ENCODE measurements around the gene TNFRSF18. TPM values are rescaled to one million over a fixed set of nuclear protein-coding genes. Genes with fewer than 3 reads are reported as not detected.

The TNFRSF18 gene
- total RNA-seq, 4 donors from 2014 or later: 0.44 to 2.6 TPM; not detected in 2

GRCh38 chr1:1223891-1224290 is 17.5 kb upstream of the TNFRSF18 start:
- no peak for TF ChIP-seq CTCF (IDR thresholded peaks at IDR 0.05; ENCODE audit: low read depth)

- no peak for TF ChIP-seq CTCF (IDR thresholded peaks at IDR 0.05; ENCODE audit: low read depth)
These were observed 16.9 kb upstream of the TNFRSF18 start for GRCh38 chr1:1223321-1223720.

GRCh38 chr1:1222575-1223225 is 16.3 kb upstream of the TNFRSF18 start:
- TF ChIP-seq CTCF (IDR thresholded peaks at IDR 0.05; ENCODE audit: low read depth): no peak

- no peak for TF ChIP-seq CTCF (IDR thresholded peaks at IDR 0.05; ENCODE audit: low read depth)
These were observed 15.6 kb upstream of the TNFRSF18 start for GRCh38 chr1:1221887-1222574.

- no peak for TF ChIP-seq CTCF (IDR thresholded peaks at IDR 0.05; ENCODE audit: low read depth)
These were observed 13.8 kb upstream of the TNFRSF18 start for GRCh38 chr1:1220197-1220596.

- no peak for TF ChIP-seq CTCF (IDR thresholded peaks at IDR 0.05; ENCODE audit: low read depth)
These were observed 12.9 kb upstream of the TNFRSF18 start for GRCh38 chr1:1219341-1219740.

GRCh38 chr1:1218524-1219200 is 12.3 kb upstream of the TNFRSF18 start:
- no peak for TF ChIP-seq CTCF (IDR thresholded peaks at IDR 0.05; ENCODE audit: low read depth)

All from subcutaneous adipose tissue (tissue), 4 donors.